ENCODE results near the gene SMARCD3. TPM values are rescaled to one million over a fixed set of nuclear protein-coding genes. Genes with fewer than 3 reads are reported as not detected.

The SMARCD3 gene
- total RNA-seq, 6 experiments from 2014 or later, result 2.4 to 7.3 (median 2.7) TPM

- no peak overlapping the region for H3K27ac ChIP-seq
- WGBS (ENCODE audit: insufficient coverage, low coverage, low lambda C conversion rate, missing lambda C conversion rate), result no CpG with 5 or more reads among the region's 2 CpGs
- no peak for ATAC-seq
- no peak overlapping the region for H3K4me3 ChIP-seq
- no peaks in the 10 kb centered on the region for H3K9me3 ChIP-seq
- H3K4me1 ChIP-seq, result peaks cover 0 to 11% (median 0%) of the 10 kb centered on the region in 4 donors
- H3K36me3 ChIP-seq, result peaks cover 0 to under 1% (median 0%) of the 10 kb centered on the region in 4 donors
- no peak for DNase-seq
- TF ChIP-seq CTCF (IDR thresholded peaks at IDR 0.05), result no peak
- no peak for TF ChIP-seq POLR2A (IDR thresholded peaks at IDR 0.05)
- peaks cover 0 to 8% of the 10 kb centered on the region in 2 donors for H3K27me3 ChIP-seq
- intact Hi-C loops (cut with DNase I), result no loop called here
These were observed 5.5 kb downstream of the SMARCD3 start for GRCh38 chr7:151243045-151243349.

GRCh38 chr7:151242159-151243044 lies 6.1 kb downstream of the SMARCD3 start:
- ATAC-seq (no peak), DNase-seq (no peak)
- TF ChIP-seq POLR2A (IDR thresholded peaks at IDR 0.05), result no peak
- TF ChIP-seq CTCF (IDR thresholded peaks at IDR 0.05), result no peak
- H3K36me3 ChIP-seq, result peaks cover 0 to 5% (median 0%) of the 10 kb centered on the region in 4 donors
- WGBS (ENCODE audit: insufficient coverage, low coverage, low lambda C conversion rate, missing lambda C conversion rate), result 50% methylated on average over 9 of the region's 20 CpGs
- no peak overlapping the region for H3K4me3 ChIP-seq
- intact Hi-C loops (cut with DNase I), result no loop called here
- no peak overlapping the region for H3K27ac ChIP-seq
- peaks cover 0 to 11% (median 0%) of the 10 kb centered on the region in 4 donors for H3K4me1 ChIP-seq
- H3K9me3 ChIP-seq, result no peaks in the 10 kb centered on the region
- H3K27me3 ChIP-seq, result peaks cover 0 to 8% of the 10 kb centered on the region in 2 donors

- peaks cover 0 to 11% (median 0%) of the 10 kb centered on the region in 4 donors for H3K4me1 ChIP-seq
- no peaks in the 10 kb centered on the region for H3K9me3 ChIP-seq
- no CpG with 5 or more reads among the region's 9 CpGs for WGBS (ENCODE audit: insufficient coverage, low coverage, low lambda C conversion rate, missing lambda C conversion rate)
- intact Hi-C loops (cut with DNase I), result no loop called here
- no peak for DNase-seq
- H3K36me3 ChIP-seq, result peaks cover 0 to 11% (median 0%) of the 10 kb centered on the region in 4 donors
- no peak overlapping the region for H3K27ac ChIP-seq
- H3K4me3 ChIP-seq, result no peak overlapping the region
- no peak for ATAC-seq
- TF ChIP-seq CTCF (IDR thresholded peaks at IDR 0.05) (no peak), POLR2A (IDR thresholded peaks at IDR 0.05) (no peak)
- peaks cover 0 to 8% of the 10 kb centered on the region in 2 donors for H3K27me3 ChIP-seq
These were observed 6.8 kb downstream of the SMARCD3 start for GRCh38 chr7:151241755-151242096.

GRCh38 chr7:151240942-151241754 lies 7.3 kb downstream of the SMARCD3 start:
- Histone ChIP-seq H3K9me3 (no peaks in the 10 kb centered on the region), H3K27ac (no peak overlapping the region), H3K4me1 (peaks cover 0 to 11% (median 0%) of the 10 kb centered on the region in 4 donors), H3K27me3 (peaks cover 0 to 8% of the 10 kb centered on the region in 2 donors), H3K4me3 (no peak overlapping the region), H3K36me3 (peaks cover 0 to 16% (median 0%) of the 10 kb centered on the region in 4 donors)
- intact Hi-C loops (cut with DNase I), result no loop called here
- no peak for TF ChIP-seq CTCF (IDR thresholded peaks at IDR 0.05)
- no peak for TF ChIP-seq POLR2A (IDR thresholded peaks at IDR 0.05)
- WGBS (ENCODE audit: insufficient coverage, low coverage, low lambda C conversion rate, missing lambda C conversion rate), result 94% methylated on average over 5 of the region's 7 CpGs
- ATAC-seq (no peak), DNase-seq (no peak)
